Measurements from ENCODE around the gene TERF2IP. TPM values are rescaled to one million over a fixed set of nuclear protein-coding genes. Genes with fewer than 3 reads are reported as not detected.

TERF2IP gene
- total and polyA plus RNA-seq, 2 experiments from 2014 or later, result 12.0 to 18.0 TPM

DNA sequence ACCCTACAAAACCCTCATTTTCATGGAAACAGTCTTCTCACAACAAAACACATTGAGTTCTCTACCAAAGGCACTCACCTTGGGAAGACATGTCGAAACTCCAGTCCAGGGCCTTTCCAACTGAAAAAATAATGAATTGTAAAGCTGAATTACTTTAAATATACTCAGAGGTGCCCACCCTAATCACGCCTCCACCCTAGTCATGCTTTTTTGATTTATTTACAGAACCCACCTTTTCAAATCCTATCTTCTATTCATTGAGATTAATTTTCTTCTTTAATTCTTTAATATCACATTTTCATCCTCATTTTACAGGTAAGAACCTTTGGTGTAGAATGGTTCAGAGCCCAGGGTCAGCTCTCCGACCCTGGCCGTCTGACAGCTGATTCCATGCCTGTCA is 29.3 kb downstream of the TERF2IP start, which contains the start of gene CPHXL2:
CPHXL2 (minus strand) TSS at position 101 of the 400 bp plus-strand sequence; CDS start at position 91, 10 bp downstream.
- no peak for TF ChIP-seq EZH2 (IDR thresholded peaks at IDR 0.05; ENCODE audit: low read depth, unreplicated experiment)
- TF ChIP-seq, protein P1, sequence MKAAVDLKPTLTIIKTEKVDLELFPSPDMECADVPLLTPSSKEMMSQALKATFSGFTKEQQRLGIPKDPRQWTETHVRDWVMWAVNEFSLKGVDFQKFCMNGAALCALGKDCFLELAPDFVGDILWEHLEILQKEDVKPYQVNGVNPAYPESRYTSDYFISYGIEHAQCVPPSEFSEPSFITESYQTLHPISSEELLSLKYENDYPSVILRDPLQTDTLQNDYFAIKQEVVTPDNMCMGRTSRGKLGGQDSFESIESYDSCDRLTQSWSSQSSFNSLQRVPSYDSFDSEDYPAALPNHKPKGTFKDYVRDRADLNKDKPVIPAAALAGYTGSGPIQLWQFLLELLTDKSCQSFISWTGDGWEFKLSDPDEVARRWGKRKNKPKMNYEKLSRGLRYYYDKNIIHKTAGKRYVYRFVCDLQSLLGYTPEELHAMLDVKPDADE (IDR thresholded peaks at IDR 0.05), result no peak
- Mint-ChIP-seq H3K36me3 (ENCODE audit: low read depth) (peaks cover 3% of the 10 kb centered on the region; the same call in 2 of the 3 replicates), H3K9me3 (peaks cover 58% of the 10 kb centered on the region), H3K27me3 (ENCODE audit: insufficient read depth, low read depth, poor library complexity) (peaks cover 8% of the 10 kb centered on the region), H3K4me3 (no peak within 1 kb of the TSS), H3K27ac (no peak within 1 kb of the TSS), H3K4me1 (no peaks in the 10 kb centered on the region)
- Histone ChIP-seq H3K9me2 (ENCODE audit: insufficient read depth) (0 out of 2 replicates have a peak, but pooled peaks cover under 1% of the 10 kb centered on the region), H3K4me1 (ENCODE audit: insufficient read depth) (no peaks in the 10 kb centered on the region), H3F3A (replicated peaks; ENCODE audit: low read depth) (no peaks in the 10 kb centered on the region), H3K4me2 (no peak within 1 kb of the TSS), H3K27me3 (ENCODE audit: insufficient read depth) (no peaks in the 10 kb centered on the region), H3K4me3 (no peak within 1 kb of the TSS), H3K79me2 (replicated peaks; ENCODE audit: insufficient read depth) (no peaks in the 10 kb centered on the region), H3K27ac (ENCODE audit: low read depth) (no peak within 1 kb of the TSS), H4K20me1 (replicated peaks; ENCODE audit: insufficient read depth) (no peaks in the 10 kb centered on the region), H3K36me3 (ENCODE audit: insufficient read depth) (no peaks in the 10 kb centered on the region), H2AFZ (no peak within 1 kb of the TSS)
- DNase-seq (ENCODE audit: low spot score) (no peak), ATAC-seq (no peak)

- H2AFZ ChIP-seq, result peak overlapping the region; percentile 40; the same call in 1 of the 2 replicates
- 0 out of 2 replicates have a peak, but pooled peaks cover 3% of the 10 kb centered on the region for H3K9me2 ChIP-seq (ENCODE audit: insufficient read depth)
- Mint-ChIP-seq H3K36me3 (ENCODE audit: low read depth) (peaks cover 23% of the 10 kb centered on the region), H3K27me3 (ENCODE audit: insufficient read depth, low read depth, poor library complexity) (peaks cover 8% of the 10 kb centered on the region), H3K4me3 (no peak overlapping the region), H3K4me1 (no peaks in the 10 kb centered on the region), H3K9me3 (peaks cover 65% of the 10 kb centered on the region), H3K27ac (no peak overlapping the region)
- no peak overlapping the region for H3K4me3 ChIP-seq
- no peak overlapping the region for H3K27ac ChIP-seq (ENCODE audit: low read depth)
- no peaks in the 10 kb centered on the region for H4K20me1 ChIP-seq (replicated peaks; ENCODE audit: insufficient read depth)
- H3F3A ChIP-seq (replicated peaks; ENCODE audit: low read depth), result no peaks in the 10 kb centered on the region
- no peak for ATAC-seq
- H3K36me3 ChIP-seq (ENCODE audit: insufficient read depth), result no peaks in the 10 kb centered on the region
- no peak overlapping the region for H3K4me2 ChIP-seq
- no peaks in the 10 kb centered on the region for H3K4me1 ChIP-seq (ENCODE audit: insufficient read depth)
- no peak for DNase-seq (ENCODE audit: low spot score)
- no peaks in the 10 kb centered on the region for H3K79me2 ChIP-seq (replicated peaks; ENCODE audit: insufficient read depth)
- no peak for TF ChIP-seq NANOG (IDR thresholded peaks at IDR 0.05; ENCODE audit: borderline replicate concordance)
- TF ChIP-seq EZH2 (IDR thresholded peaks at IDR 0.05; ENCODE audit: low read depth, unreplicated experiment), result no peak
- no peak for TF ChIP-seq POLR2AphosphoS5 (IDR thresholded peaks at IDR 0.05; ENCODE audit: low read depth)
- TF ChIP-seq STAT1 (IDR thresholded peaks at IDR 0.05; ENCODE audit: unreplicated experiment), result no peak
- no peak for TF ChIP-seq REST (IDR thresholded peaks at IDR 0.05; ENCODE audit: unreplicated experiment)
- TF ChIP-seq ZNF331 (CRISPR knock-in tag; IDR thresholded peaks at IDR 0.05; ENCODE audit: low read depth), result no peak
- TF ChIP-seq EZH2phosphoT487 (IDR thresholded peaks at IDR 0.05; ENCODE audit: unreplicated experiment), result no peak
- H3K27me3 ChIP-seq (ENCODE audit: insufficient read depth), result no peaks in the 10 kb centered on the region
Measured at GRCh38 chr16:75679366-75679765, 31.8 kb downstream of the TERF2IP start.
